ENCODE measurements around the gene ANKS4B. TPM values are rescaled to one million over a fixed set of nuclear protein-coding genes. Genes with fewer than 3 reads are reported as not detected.

Gene ANKS4B, protein sequence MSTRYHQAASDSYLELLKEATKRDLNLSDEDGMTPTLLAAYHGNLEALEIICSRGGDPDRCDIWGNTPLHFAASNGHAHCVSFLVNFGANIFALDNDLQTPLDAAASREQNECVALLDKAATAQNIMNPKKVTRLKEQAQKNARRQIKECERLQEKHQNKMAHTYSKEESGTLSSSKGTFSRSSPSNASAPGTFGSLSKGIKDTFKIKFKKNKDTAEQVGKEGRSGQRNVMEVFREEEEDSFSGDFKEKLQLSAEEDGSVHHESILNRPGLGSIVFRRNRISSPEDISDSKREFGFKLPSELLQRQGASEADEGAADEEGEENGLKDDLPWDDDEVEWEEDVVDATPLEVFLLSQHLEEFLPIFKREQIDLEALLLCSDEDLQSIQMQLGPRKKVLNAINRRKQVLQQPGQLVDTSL
- 10 to 100 TPM; 41.3 to 62.9 TPM for total RNA-seq

GRCh38 chr16:21233521-21234150 lies at the start of gene ANKS4B:
TSS of gene ANKS4B (plus strand) at chr16:21233699. CDS start at chr16:21233738, 39 bp downstream.
- TF ChIP-seq, protein P1, sequence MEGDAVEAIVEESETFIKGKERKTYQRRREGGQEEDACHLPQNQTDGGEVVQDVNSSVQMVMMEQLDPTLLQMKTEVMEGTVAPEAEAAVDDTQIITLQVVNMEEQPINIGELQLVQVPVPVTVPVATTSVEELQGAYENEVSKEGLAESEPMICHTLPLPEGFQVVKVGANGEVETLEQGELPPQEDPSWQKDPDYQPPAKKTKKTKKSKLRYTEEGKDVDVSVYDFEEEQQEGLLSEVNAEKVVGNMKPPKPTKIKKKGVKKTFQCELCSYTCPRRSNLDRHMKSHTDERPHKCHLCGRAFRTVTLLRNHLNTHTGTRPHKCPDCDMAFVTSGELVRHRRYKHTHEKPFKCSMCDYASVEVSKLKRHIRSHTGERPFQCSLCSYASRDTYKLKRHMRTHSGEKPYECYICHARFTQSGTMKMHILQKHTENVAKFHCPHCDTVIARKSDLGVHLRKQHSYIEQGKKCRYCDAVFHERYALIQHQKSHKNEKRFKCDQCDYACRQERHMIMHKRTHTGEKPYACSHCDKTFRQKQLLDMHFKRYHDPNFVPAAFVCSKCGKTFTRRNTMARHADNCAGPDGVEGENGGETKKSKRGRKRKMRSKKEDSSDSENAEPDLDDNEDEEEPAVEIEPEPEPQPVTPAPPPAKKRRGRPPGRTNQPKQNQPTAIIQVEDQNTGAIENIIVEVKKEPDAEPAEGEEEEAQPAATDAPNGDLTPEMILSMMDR (IDR thresholded peaks at IDR 0.05): no peak
- H3K27ac ChIP-seq: peak within 1 kb of the TSS; percentile 83
- H3K4me3 ChIP-seq: peak within 1 kb of the TSS; percentile 39
- H3K9me3 ChIP-seq: no peaks in the 10 kb centered on the region
- intact Hi-C loops (cut with DNase I): no loop called here
- H3K36me3 ChIP-seq: no peaks in the 10 kb centered on the region
- no peaks in the 10 kb centered on the region for H3K27me3 ChIP-seq
- H3K4me1 ChIP-seq: no peaks in the 10 kb centered on the region
- H3K9ac ChIP-seq (ENCODE audit: low read depth in 2 of 2, low read length in 2 of 2): peak within 1 kb of the TSS; percentile 64 to 89
- peak; percentile 88 for DNase-seq

- Histone ChIP-seq H3K4me1 (peaks cover 3% of the 10 kb centered on the region), H3K9me3 (no peaks in the 10 kb centered on the region), H3K36me3 (no peaks in the 10 kb centered on the region), H3K27ac (no peak overlapping the region), H3K27me3 (no peaks in the 10 kb centered on the region), H3K9ac (ENCODE audit: low read depth in 2 of 2, low read length in 2 of 2) (no peak overlapping the region), H3K4me3 (no peak overlapping the region)
- DNase-seq: no peak
- intact Hi-C loops (cut with DNase I): no loop called here
- TF ChIP-seq, protein P1 (IDR thresholded peaks at IDR 0.05): no peak
These were observed 49.5 kb upstream of the ANKS4B start for GRCh38 chr16:21183995-21184394.

DNA sequence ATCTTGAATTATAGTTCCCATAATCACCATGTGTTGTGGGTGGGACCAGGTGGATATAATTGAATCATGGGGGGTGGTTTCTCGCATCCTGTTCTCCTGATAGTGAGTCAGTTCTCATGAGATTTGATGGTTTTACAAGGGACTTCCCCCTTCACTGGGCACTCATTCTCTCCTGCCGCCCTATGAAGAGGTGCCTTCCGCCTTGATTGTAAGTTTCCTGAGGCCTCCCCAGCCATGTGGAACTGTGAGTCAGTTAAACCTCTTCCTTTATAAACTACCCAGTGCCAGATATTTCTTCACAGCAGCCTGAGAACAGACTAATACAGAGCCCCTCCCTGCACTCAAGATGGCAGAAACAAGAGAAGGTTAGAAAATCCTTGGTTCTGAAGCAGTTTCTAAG lies 48.7 kb upstream of the ANKS4B start:
- intact Hi-C loops (cut with DNase I): loop anchor here (5.0 kb wide), 1 partner anchor 92 kb away; the partner anchor contains the start of gene CRYM
- H3K27me3 ChIP-seq: no peaks in the 10 kb centered on the region
- no peak overlapping the region for H3K9ac ChIP-seq (ENCODE audit: low read depth in 2 of 2, low read length in 2 of 2)
- H3K4me1 ChIP-seq: peaks cover 3% of the 10 kb centered on the region
- H3K27ac ChIP-seq: no peak overlapping the region
- no peak for DNase-seq
- TF ChIP-seq, protein P1 (IDR thresholded peaks at IDR 0.05): no peak
- H3K9me3 ChIP-seq: no peaks in the 10 kb centered on the region
- H3K4me3 ChIP-seq: no peak overlapping the region
- H3K36me3 ChIP-seq: no peaks in the 10 kb centered on the region

DNA sequence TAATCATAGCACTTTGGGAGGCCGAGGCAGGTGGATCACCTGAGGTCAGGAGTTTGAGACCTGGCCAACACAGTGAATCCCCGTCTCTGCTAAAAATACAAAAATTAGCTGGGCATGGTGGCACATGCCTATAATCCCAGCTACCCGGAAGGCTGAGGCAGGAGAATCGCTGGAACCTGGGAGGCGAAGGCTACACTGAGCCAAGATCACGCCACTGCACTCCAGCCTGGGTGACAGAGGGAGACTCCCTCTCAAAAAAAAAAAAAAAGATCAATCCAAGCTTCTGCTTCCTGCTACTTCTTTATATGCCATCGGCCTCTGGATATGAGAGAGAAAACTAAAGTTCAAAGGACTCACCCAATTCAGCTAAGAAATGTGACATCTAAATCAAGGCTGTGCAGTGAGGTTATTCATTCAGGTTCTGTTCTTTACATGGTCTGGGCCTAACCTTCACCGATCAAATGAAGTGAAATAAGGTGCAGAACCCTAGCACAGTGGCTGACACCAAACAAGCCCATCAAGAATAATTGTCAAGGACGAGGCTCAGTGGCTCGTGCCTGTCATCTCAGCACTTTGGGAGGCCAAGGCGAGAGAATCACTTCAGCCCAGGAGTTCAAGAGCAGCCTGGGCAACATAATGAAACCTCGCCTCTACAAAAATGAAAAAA lies 47.7 kb upstream of the ANKS4B start:
- Histone ChIP-seq H3K27me3 (no peaks in the 10 kb centered on the region), H3K9ac (ENCODE audit: low read depth in 2 of 2, low read length in 2 of 2) (no peak overlapping the region), H3K36me3 (no peaks in the 10 kb centered on the region), H3K27ac (peak overlapping the region; percentile 36), H3K9me3 (no peaks in the 10 kb centered on the region), H3K4me1 (peaks cover 3% of the 10 kb centered on the region), H3K4me3 (no peak overlapping the region)
- intact Hi-C loops (cut with DNase I): loop anchor here (2.0 to 5.0 kb wide), 2 partner anchors 92 to 115 kb away; partner anchors contain the start of gene CRYM
- peak; percentile 47 for DNase-seq
- TF ChIP-seq, protein P1 (IDR thresholded peaks at IDR 0.05): no peak

DNA sequence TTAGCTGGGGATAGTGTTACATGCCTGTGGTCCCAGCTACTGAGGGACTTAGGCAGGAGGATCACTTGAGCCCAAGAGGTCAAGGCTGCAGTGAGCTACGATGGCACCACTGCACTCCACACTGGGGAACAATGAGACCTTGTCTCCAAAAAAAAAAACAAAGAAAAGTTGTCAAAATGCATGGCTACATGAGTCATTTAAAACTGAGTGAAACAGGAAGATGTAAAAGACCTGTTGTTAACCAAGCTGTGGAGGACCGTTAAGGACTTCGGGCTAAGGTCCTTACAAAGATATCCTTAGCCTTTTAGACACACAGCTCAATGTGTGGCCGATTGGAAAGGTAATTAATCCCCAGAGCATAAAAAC lies 47.2 kb upstream of the ANKS4B start:
- Histone ChIP-seq H3K9ac (ENCODE audit: low read depth in 2 of 2, low read length in 2 of 2) (no peak overlapping the region), H3K4me3 (no peak overlapping the region), H3K27me3 (no peaks in the 10 kb centered on the region), H3K9me3 (no peaks in the 10 kb centered on the region), H3K27ac (peak overlapping the region; percentile 36), H3K4me1 (peaks cover 3% of the 10 kb centered on the region), H3K36me3 (no peaks in the 10 kb centered on the region)
- no peak for DNase-seq
- intact Hi-C loops (cut with DNase I): loop anchor here (2.0 to 5.0 kb wide), 2 partner anchors 91 to 114 kb away; partner anchors contain the start of gene CRYM
- TF ChIP-seq, protein P1 (IDR thresholded peaks at IDR 0.05): no peak
